Measurements from ENCODE around the gene MAST4. TPM values are rescaled to one million over a fixed set of nuclear protein-coding genes. Genes with fewer than 3 reads are reported as not detected.
"Not testable (repeated sequence)": the region's sequence is repeated elsewhere in the genome, so short reads cannot be mapped to it uniquely, and the experiment has no call there.

The MAST4 gene
- total RNA-seq, 1 donor from 2014 or later, result 38.3 TPM

DNA sequence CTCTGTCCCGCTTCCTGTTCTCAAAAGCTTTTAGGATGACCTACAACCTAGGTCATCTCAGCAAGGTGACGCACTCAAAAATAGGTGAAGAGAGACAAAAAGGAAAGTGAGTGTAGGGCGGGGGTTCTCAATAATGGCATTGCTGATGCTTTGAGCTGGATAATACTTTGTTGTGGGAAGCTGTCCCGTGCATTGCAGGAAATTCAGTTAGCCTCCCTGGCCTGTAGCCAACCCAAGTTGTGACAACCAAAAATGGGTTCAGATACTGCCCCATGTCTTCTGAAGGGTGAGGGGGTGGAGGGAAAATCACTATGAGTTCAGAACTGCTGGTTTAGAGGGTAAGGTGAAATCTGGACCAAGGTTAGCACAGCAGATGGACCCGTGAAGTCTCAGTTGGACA lies 151.4 kb downstream of the MAST4 start:
- no peak for DNase-seq

DNA sequence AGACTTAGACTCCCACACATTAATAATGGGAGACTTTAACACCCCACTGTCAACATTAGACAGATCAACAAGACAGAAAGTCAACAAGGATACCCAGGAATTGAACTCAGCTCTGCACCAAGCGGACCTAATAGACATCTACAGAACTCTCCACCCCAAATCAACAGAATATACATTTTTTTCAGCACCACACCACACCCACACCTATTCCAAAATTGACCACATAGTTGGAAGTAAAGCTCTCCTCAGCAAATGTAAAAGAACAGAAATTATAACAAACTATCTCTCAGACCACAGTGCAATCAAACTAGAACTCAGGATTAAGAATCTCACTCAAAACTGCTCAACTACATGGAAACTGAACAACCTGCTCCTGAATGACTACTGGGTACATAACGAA lies 156.5 kb downstream of the MAST4 start:
- DNase-seq, result not testable (repeated sequence)

DNA sequence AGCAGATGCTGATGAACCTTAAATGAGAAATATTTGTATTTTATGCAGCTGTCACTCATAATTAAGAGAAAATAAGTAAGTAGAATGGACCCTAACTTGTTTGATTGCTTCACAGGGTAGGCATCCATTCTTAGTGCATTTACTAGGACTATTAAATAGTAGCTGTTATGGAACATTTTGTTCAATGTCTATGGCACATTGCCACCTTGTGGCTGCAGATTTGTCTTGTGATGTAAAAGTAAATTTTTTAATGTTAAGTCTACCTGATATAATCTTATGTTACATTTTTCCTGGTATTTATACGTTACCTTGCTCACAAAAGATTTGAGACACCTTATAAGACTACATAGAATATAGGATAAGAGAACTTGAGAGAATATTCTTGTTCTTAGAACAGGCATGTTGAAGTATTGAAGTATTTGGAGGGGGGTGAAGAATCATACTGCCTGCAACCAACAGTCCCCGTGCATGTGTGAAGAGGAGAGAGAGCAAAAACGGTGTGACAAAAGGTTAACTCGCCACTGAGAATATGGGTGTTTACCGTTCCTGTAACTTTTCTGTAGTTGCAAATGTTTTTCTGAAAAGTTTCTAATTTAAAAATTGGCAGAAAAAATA lies 161.1 kb downstream of the MAST4 start:
- peak; percentile 72 for DNase-seq

GRCh38 chr5:66757834-66758371 lies 161.7 kb downstream of the MAST4 start:
- DNase-seq, result no peak

GRCh38 chr5:66769030-66769733 lies 173.0 kb downstream of the MAST4 start:
- no peak for DNase-seq

DNA sequence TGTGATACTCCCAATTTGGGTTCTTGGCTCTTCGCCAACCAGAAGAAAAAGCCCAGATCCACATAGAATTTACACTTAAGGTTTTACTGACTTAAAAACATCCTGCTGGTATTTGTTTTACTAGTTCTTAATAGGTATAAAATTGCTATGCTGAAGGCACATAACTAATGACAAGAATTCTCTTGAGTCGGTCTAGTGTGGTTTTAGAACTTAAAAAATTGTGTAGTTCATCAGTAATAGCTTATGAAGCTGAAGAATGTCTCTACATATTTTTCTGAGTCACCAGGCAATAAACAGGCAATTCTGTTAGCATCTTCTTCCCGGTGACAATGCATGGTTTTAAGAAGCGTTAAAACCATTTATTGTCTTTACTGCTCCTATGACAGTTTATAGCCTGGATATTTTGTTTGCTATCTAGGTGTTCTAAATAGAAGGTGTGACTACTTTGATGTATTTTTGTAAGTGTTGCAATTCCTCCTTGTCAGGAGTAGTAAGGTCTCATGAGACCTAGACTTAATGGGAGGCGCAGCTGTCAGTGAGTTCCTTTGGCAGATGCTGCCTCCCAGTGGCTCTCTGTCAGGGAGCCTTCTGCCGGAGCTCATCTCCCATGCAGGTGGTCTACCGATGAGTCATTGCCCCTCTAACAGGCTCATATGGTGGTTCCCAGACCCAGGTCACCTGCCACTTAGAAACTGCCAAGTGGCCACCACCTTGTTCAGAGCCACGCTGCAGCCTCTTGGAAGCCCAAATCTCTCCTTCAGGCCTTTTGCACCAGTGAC lies 173.8 kb downstream of the MAST4 start:
- DNase-seq, result peak; percentile 2

GRCh38 chr5:66777868-66778267 lies 181.7 kb downstream of the MAST4 start:
- no peak for DNase-seq

GRCh38 chr5:66779528-66779927 lies 183.3 kb downstream of the MAST4 start:
- no peak for DNase-seq

- DNase-seq, result no peak
These were observed 192.4 kb downstream of the MAST4 start for GRCh38 chr5:66788556-66788955.

- no peak for DNase-seq
These were observed 193.2 kb downstream of the MAST4 start for GRCh38 chr5:66789434-66789833.

- no peak for DNase-seq
These were observed 196.9 kb downstream of the MAST4 start for GRCh38 chr5:66793049-66793448.

DNA sequence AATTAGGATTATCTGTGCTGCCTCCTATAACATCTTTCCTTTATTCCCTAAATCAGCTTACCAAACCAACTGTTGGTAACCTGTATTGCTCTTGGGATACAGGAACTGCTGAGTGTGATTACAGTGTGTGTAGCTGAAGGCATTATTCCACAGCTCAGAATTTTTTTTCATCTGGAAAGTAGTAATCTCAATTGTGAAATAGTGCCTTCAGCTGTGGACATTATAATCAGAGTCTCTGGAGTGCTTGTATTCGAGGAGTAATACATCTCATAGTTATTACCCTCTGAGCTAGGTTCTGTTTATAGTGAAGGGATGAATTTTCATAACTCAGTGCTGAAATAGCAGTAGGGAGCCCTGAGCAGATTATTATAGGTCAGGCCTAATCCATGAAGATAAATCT lies 199.5 kb downstream of the MAST4 start:
- no peak for DNase-seq

DNA sequence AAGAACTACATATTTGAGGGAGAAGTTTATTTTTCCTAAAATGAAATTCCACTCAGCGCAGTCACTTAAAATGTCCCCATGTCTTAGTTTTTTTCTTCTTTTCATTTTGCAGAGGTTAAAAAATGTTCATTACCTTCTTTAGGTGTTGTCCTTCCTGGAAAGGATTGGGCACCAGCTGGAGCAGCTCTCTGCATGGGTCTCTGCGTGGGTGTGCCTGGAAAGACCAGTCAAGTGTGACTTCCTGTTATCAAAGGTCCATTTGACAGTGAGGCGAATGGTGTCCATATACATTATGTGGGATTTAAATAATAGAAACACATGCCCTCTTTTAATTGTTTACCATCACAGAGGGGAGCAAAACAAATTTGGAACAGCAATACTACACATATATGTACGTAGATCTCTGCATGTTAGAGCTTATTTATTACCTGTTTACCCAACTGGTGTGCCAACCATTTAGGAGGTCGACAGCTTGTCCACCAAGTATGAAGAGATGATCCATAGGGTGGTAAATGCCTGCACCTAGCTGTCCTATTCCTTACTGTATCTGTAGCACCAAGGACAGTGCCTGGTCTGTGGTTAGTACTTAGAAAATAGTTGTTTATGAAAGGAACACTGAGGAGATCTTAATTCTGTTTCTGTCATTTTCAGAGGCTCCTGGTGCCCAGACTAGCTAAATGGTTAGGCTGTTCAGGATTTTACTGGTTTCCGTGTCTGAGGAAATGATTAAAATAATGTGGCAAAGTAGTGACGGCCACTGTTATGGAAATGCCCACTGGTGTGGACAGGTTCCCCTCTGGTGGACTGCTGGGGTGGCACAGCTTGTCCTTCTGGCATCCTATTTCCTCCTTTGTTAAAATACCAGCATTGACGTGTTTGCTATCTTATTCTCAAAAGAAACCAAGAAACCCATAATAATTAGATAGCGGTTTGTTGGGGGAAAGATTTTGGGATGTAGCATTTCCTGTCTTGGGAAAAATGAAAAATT lies 200.4 kb downstream of the MAST4 start:
- peak; percentile 26 for DNase-seq

DNA sequence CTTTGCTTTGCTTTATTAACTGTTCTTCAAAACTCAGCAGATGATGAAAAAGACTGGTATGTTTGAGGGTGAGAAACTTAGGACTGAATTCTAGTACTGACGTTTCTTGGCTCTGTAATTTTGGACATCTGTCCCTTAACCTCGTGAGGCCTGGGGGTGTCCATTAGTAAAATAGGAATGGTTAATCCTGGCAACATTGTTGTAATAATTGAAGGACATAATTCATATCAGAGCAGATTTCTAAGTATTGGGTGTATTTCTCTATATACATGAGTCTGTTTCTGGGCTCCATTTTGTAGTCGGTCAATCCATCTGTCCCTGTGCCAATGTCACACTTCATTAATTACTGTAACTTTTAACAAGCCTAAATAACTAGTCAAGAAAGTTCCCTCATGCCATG lies 206.7 kb downstream of the MAST4 start:
- no peak for DNase-seq

DNA sequence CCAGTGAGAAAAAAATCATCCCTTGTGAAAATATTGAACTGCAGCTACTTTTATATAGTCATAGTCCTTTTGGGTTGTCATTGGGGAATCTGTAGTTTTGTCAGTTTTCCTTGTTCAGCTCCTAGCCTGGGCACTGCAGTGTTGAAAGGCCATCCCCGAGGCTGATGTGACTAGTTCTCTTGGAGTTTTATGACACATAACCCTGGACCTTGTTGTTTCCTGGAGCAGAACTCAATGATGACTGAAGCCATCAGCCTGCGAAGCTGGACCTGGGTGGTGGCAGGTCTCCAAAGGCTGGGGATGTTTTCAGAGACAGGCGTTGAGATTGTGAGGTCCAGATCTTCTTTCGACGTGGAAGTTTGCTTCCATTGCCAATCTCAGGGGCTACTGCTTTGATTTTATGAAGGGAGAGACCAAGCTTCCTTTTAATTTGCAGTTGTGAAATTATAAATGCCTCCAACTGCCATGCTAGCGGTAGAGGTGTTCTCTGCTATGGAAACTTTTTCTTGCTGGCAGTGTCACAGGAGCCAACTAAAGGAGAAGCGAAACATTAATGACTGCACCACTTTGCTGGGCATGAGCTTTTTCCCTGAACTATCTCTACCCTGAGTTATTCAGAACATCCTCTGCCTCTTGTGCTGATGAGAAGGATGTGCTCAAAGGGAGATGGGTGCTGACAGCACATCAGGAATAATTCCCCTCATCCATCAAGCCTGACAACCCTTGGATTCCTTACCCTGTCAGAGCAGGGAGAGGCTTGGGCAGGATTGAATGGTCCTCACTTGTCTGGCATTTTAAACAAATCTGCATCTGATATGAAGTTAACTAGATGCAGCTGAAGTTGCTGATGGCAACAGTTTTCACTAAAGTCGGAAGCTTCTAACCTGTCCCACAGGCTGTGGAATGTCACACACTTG lies 209.6 kb downstream of the MAST4 start:
- DNase-seq, result peak; percentile 6

DNA sequence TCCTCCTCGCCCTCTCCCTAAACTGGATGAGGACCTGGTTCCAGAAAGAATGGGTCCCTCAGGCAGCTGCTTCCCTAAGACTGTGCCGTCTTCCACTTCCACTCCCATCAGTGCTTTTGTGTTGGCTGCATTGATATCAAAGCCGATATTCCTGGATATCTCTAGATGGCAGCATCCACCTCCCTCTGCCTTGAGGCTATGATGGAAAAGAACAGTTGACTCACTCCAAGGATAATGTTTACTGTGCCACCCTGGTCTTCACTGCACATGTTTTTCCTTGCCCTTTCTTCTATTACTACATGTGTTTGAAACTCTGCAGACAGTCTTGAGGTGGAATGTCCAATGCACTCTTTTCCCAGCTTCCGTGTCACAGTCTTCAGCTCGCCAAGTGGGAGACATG lies 211.6 kb downstream of the MAST4 start:
- peak; percentile 85 for DNase-seq

- DNase-seq, result no peak
These were observed 212.5 kb downstream of the MAST4 start for GRCh38 chr5:66808663-66809062.

GRCh38 chr5:66810151-66810550 lies 214.0 kb downstream of the MAST4 start:
- no peak for DNase-seq

- DNase-seq, result no peak
These were observed 214.7 kb downstream of the MAST4 start for GRCh38 chr5:66810848-66811261.

- no peak for DNase-seq
These were observed 216.1 kb downstream of the MAST4 start for GRCh38 chr5:66812291-66812690.

- DNase-seq, result no peak
These were observed 217.1 kb downstream of the MAST4 start for GRCh38 chr5:66813306-66813705.
